Central memory CD8-positive, alpha-beta T cell (primary cell): ENCODE data around the gene TTC36.

Experiments used
- ATAC-seq: fragments of 150-1000 bp; cut with Tn5 transposase; replicated peaks from 2 replicates; pipeline ENCODE4 v1.10.0; 2022; ENCODE audit warnings: mild to moderate bottlenecking, moderate FRiP score, moderate number of reproducible peaks; ENCODE audit not compliant: poor library complexity, severe bottlenecking; ENCODE audit errors: extremely low read depth
- DNase-seq, 2 donors: peaks; one replicate each; pipeline ENCODE4 v3.0.0; 2021; ENCODE audit warnings: low spot score in 2 of 2
- H3K27ac Mint-ChIP-seq: one replicate; pipeline ENCODE4 v1.8.0; 2022; ENCODE audit warnings: low read depth, mild to moderate bottlenecking, moderate library complexity, mixed read lengths
- H3K27me3 Mint-ChIP-seq: one replicate; pipeline ENCODE4 v1.8.0; 2022; ENCODE audit warnings: mixed read lengths
- H3K36me3 Mint-ChIP-seq: one replicate; pipeline ENCODE4 v1.8.0; 2022; ENCODE audit warnings: mild to moderate bottlenecking, moderate library complexity, mixed read lengths; ENCODE audit not compliant: insufficient read depth
- H3K4me1 Mint-ChIP-seq: one replicate; pipeline ENCODE4 v1.8.0; 2022; ENCODE audit warnings: mixed read lengths
- H3K4me3 Mint-ChIP-seq: one replicate; pipeline ENCODE4 v1.8.0; 2022; ENCODE audit warnings: mild to moderate bottlenecking, moderate library complexity, mixed read lengths
- H3K9me3 Mint-ChIP-seq: one replicate; pipeline ENCODE4 v1.8.0; 2022; ENCODE audit warnings: mixed read lengths

Gene TTC36

GRCh38 chr11:118524356-118524755, 2.9 kb upstream of the TTC36 start:
- H3K36me3 Mint-ChIP-seq: peaks cover 46% of the 10 kb centered on the region
- H3K27ac Mint-ChIP-seq: peak overlapping the region; percentile 0
- peaks cover 23% of the 10 kb centered on the region for H3K4me1 Mint-ChIP-seq
- no peaks in the 10 kb centered on the region for H3K9me3 Mint-ChIP-seq
- DNase-seq (no peak), ATAC-seq (no peak)
- no peak overlapping the region for H3K4me3 Mint-ChIP-seq
- no peaks in the 10 kb centered on the region for H3K27me3 Mint-ChIP-seq

DNA sequence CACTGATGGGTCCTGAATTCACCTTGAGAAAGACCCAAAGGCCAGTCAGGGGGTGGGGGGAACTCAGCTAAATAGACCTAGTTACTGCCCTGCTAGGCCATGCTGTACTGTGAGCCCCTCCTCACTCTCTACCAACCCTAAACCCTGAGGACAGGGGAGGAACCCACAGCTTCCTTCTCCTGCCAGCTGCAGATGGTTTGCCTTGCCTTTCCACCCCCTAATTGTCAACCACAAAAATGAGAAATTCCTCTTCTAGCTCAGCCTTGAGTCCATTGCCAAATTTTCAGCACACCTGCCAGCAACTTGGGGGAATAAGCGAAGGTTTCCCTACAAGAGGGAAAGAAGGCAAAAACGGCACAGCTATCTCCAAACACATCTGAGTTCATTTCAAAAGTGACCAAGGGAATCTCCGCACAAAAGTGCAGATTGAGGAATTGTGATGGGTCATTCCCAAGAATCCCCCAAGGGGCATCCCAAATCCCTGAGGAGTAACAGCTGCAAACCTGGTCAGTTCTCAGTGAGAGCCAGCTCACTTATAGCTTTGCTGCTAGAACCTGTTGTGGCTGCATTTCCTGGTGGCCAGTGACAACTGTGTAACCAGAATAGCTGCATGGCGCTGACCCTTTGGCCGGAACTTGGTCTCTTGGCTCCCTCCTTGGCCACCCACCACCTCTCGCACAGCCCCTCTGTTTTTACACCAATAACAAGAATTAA, 2.4 kb upstream of the TTC36 start:
- no peaks in the 10 kb centered on the region for H3K27me3 Mint-ChIP-seq
- no peaks in the 10 kb centered on the region for H3K9me3 Mint-ChIP-seq
- ATAC-seq: no peak
- peaks cover 27% of the 10 kb centered on the region for H3K4me1 Mint-ChIP-seq
- H3K4me3 Mint-ChIP-seq: no peak overlapping the region
- DNase-seq: no peak
- peak overlapping the region; percentile 0 for H3K27ac Mint-ChIP-seq
- H3K36me3 Mint-ChIP-seq: peaks cover 41% of the 10 kb centered on the region

GRCh38 chr11:118526688-118527087, 586 bp upstream of the TTC36 start:
- Mint-ChIP-seq H3K9me3 (no peaks in the 10 kb centered on the region), H3K36me3 (peaks cover 24% of the 10 kb centered on the region), H3K4me3 (no peak overlapping the region), H3K4me1 (peaks cover 36% of the 10 kb centered on the region), H3K27ac (peak overlapping the region; percentile 30), H3K27me3 (no peaks in the 10 kb centered on the region)
- ATAC-seq (no peak), DNase-seq (no peak)

DNA sequence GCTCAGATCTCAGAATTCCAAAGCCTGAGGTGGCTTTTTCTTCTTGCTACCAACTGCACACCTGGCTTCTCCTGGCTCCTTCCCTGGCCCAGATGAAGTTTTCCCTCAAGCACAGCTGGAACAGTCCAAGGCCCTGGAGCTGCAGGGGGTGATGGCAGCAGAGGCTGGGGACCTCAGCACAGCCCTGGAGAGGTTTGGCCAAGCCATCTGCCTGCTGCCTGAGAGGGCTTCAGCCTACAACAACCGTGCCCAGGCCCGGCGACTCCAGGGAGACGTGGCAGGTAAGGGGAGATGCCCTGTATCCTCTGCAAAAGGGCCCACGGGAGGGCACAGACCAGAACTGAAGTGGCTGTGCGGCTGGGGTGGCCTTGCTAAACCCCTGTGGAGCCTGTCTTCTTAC, 1.2 kb downstream of the TTC36 start:
- Mint-ChIP-seq H3K27me3 (no peaks in the 10 kb centered on the region), H3K4me3 (no peak overlapping the region), H3K4me1 (peaks cover 39% of the 10 kb centered on the region), H3K27ac (no peak overlapping the region), H3K9me3 (no peaks in the 10 kb centered on the region), H3K36me3 (peaks cover 12% of the 10 kb centered on the region)
- ATAC-seq: no peak
- DNase-seq: no peak

GRCh38 chr11:118529584-118530175, 2.4 kb downstream of the TTC36 start:
- H3K27ac Mint-ChIP-seq: peak overlapping the region; percentile 85
- no peak for DNase-seq
- H3K9me3 Mint-ChIP-seq: no peaks in the 10 kb centered on the region
- peaks cover 37% of the 10 kb centered on the region for H3K4me1 Mint-ChIP-seq
- H3K36me3 Mint-ChIP-seq: peaks cover 7% of the 10 kb centered on the region
- peak overlapping the region; percentile 89 for H3K4me3 Mint-ChIP-seq
- no peak for ATAC-seq
- no peaks in the 10 kb centered on the region for H3K27me3 Mint-ChIP-seq

- H3K9me3 Mint-ChIP-seq: no peaks in the 10 kb centered on the region
These were observed 3.0 kb downstream of the TTC36 start for GRCh38 chr11:118530180-118530682.

DNA sequence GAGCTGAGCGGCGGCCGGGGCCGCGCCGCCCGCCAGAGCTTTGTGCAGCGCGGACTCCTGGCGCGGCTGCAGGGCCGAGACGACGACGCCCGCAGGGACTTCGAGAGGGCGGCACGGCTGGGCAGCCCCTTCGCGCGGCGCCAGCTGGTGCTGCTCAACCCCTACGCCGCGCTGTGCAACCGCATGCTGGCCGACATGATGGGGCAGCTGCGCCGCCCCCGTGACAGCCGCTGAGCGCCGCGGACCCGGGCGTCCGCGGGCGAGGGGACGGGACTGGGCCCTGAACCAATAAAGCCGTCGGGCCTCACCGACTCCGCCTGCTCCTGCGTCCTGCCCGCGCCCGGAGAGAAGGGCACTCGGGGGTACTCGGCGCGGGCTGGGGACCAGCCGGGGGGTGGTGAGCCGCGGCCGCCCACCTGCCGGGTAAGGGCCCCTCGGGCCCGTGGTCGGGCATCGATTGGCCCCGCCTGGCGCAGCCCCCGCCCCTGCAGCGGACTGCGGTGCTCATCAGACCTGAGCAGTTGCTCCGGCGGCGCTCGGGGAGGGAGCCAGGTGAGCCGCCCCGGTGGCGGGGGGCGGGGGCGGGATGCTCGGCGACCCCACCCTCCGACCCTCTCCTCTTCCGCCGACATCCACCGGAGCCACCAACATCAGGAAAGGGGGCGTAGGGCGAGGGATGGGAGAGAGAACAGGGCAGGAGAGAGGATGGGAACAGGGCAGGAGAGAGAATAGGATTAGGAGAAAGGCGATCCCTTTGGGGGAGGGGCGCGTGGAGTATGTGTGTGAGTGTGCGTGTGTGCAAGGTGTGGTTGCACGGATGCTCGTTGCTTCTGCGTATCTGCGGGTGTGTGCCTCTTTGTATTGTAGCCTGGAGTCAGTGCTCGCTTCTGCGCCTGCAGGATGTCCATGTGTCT, 3.7 kb downstream of the TTC36 start, which contains the start of gene TMEM25:
Gene TMEM25 (plus strand): TSS at position 510 of the 914 bp plus-strand sequence. CDS start 610 bp downstream, outside the sequence.
- DNase-seq (peak; percentile 35 to 37), ATAC-seq (peak; percentile 77)
- no peaks in the 10 kb centered on the region for H3K9me3 Mint-ChIP-seq
- H3K4me1 Mint-ChIP-seq: peaks cover 33% of the 10 kb centered on the region
- peaks cover 7% of the 10 kb centered on the region for H3K36me3 Mint-ChIP-seq
- peak within 1 kb of the TSS; percentile 85 for H3K27ac Mint-ChIP-seq
- peak within 1 kb of the TSS; percentile 89 for H3K4me3 Mint-ChIP-seq
- H3K27me3 Mint-ChIP-seq: no peaks in the 10 kb centered on the region

More at GRCh38 chr11:118530180-118530682, 3.0 kb downstream of the TTC36 start:
- Mint-ChIP-seq H3K27ac (peak overlapping the region; percentile 85), H3K36me3 (peaks cover 7% of the 10 kb centered on the region), H3K4me1 (peaks cover 33% of the 10 kb centered on the region), H3K4me3 (peak overlapping the region; percentile 89), H3K27me3 (no peaks in the 10 kb centered on the region)
- DNase-seq: no peak
- ATAC-seq: no peak

- Mint-ChIP-seq H3K27me3 (no peaks in the 10 kb centered on the region), H3K27ac (peak overlapping the region; percentile 35), H3K9me3 (no peaks in the 10 kb centered on the region), H3K36me3 (peaks cover 7% of the 10 kb centered on the region), H3K4me3 (peak overlapping the region; percentile 89), H3K4me1 (peaks cover 33% of the 10 kb centered on the region)
- DNase-seq (no peak), ATAC-seq (peak; percentile 6)
These were observed 4.4 kb downstream of the TTC36 start for GRCh38 chr11:118531597-118532084.

DNA sequence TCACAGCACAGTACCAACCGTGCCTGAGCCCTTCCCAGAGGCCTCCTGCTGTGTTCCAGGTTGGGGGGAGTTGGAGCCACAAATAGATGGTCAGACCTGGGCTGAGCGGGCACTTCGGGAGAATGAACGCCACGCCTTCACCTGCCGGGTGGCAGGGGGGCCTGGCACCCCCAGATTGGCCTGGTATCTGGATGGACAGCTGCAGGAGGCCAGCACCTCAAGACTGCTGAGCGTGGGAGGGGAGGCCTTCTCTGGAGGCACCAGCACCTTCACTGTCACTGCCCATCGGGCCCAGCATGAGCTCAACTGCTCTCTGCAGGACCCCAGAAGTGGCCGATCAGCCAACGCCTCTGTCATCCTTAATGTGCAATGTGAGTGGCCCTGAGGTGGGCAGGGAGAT, 4.8 kb downstream of the TTC36 start:
- DNase-seq (no peak), ATAC-seq (no peak)
- Mint-ChIP-seq H3K4me3 (peak overlapping the region; percentile 89), H3K9me3 (no peaks in the 10 kb centered on the region), H3K36me3 (peaks cover 7% of the 10 kb centered on the region), H3K4me1 (peaks cover 30% of the 10 kb centered on the region), H3K27me3 (no peaks in the 10 kb centered on the region), H3K27ac (peak overlapping the region; percentile 35)

GRCh38 chr11:118532852-118533768, 5.8 kb downstream of the TTC36 start:
- peak overlapping the region; percentile 89 for H3K4me3 Mint-ChIP-seq
- no peak for DNase-seq
- peaks cover 23% of the 10 kb centered on the region for H3K4me1 Mint-ChIP-seq
- no peaks in the 10 kb centered on the region for H3K27me3 Mint-ChIP-seq
- no peaks in the 10 kb centered on the region for H3K9me3 Mint-ChIP-seq
- ATAC-seq: no peak
- no peak overlapping the region for H3K27ac Mint-ChIP-seq
- H3K36me3 Mint-ChIP-seq: peaks cover 3% of the 10 kb centered on the region

- DNase-seq (no peak), ATAC-seq (no peak)
- no peaks in the 10 kb centered on the region for H3K9me3 Mint-ChIP-seq
- peaks cover 19% of the 10 kb centered on the region for H3K4me1 Mint-ChIP-seq
- no peaks in the 10 kb centered on the region for H3K27me3 Mint-ChIP-seq
- peak overlapping the region; percentile 59 for H3K27ac Mint-ChIP-seq
- no peak overlapping the region for H3K4me3 Mint-ChIP-seq
- H3K36me3 Mint-ChIP-seq: peaks cover 3% of the 10 kb centered on the region
These were observed 6.8 kb downstream of the TTC36 start for GRCh38 chr11:118533769-118534729.
